SK-N-SH treated with all-trans-retinoic acid at 6 μM for 48 hours (cell line): ENCODE data around the gene ZXDC.

Experiments
- ATAC-seq: fragments of 200-7000 bp; cut with Tn5 transposase; 3 replicates; pipeline ENCODE4 v1.9.1; 2020; ENCODE audit warnings: mild to moderate bottlenecking, moderate library complexity
- ARNTL ChIP-seq: fragments of 450-650 bp; formaldehyde crosslinking; IDR thresholded peaks from 2 replicates; pipeline ENCODE4 v1.5.0; 2020; ENCODE audit warnings: low read depth, mild to moderate bottlenecking, moderate library complexity, borderline replicate concordance
- BACH2 ChIP-seq: fragments of 250-450 bp; sonication (Bioruptor Pico); IDR thresholded peaks from 2 replicates; pipeline ENCODE4 v1.9.0; 2021; ENCODE audit warnings: mild to moderate bottlenecking, borderline replicate concordance
- CREB5 ChIP-seq: fragments of 250-450 bp; sonication (Bioruptor Pico); IDR thresholded peaks from 2 replicates; pipeline ENCODE4 v1.5.1; 2020; ENCODE audit warnings: low read depth, mild to moderate bottlenecking, moderate library complexity
- CSDC2 ChIP-seq: fragments of 250-450 bp; sonication (Bioruptor Pico); IDR thresholded peaks from 2 replicates; pipeline ENCODE4 v1.5.0; 2020; ENCODE audit warnings: mild to moderate bottlenecking, moderate library complexity
- ESRRG ChIP-seq: fragments of 250-450 bp; sonication (Bioruptor Pico); IDR thresholded peaks from 2 replicates; pipeline ENCODE4 v1.6.1; 2021; ENCODE audit warnings: mild to moderate bottlenecking
- GLIS3 ChIP-seq: fragments of 250-450 bp; sonication (Bioruptor Pico); IDR thresholded peaks from 2 replicates; pipeline ENCODE4 v1.5.0; 2020; ENCODE audit warnings: mild to moderate bottlenecking, moderate library complexity
- ISL1 ChIP-seq: fragments of 250-450 bp; sonication (Bioruptor Pico); IDR thresholded peaks from 2 replicates; pipeline ENCODE4 v2.1.2; 2022; ENCODE audit warnings: mild to moderate bottlenecking, moderate library complexity
- OSR1 ChIP-seq: fragments of 250-450 bp; sonication (Bioruptor Pico); IDR thresholded peaks from 2 replicates; pipeline ENCODE4 v1.8.0; 2022; ENCODE audit warnings: moderate library complexity, mild to moderate bottlenecking, inconsistent platforms
- PATZ1 ChIP-seq: fragments of 250-450 bp; sonication (Bioruptor Pico); IDR thresholded peaks from 2 replicates; pipeline ENCODE4 v1.8.0; 2020; ENCODE audit warnings: mild to moderate bottlenecking, moderate library complexity, borderline replicate concordance
- POU6F1 ChIP-seq: fragments of 250-450 bp; sonication (Bioruptor Pico); IDR thresholded peaks from 2 replicates; pipeline ENCODE4 v1.8.0; 2021; ENCODE audit warnings: low read depth, mild to moderate bottlenecking, moderate library complexity, borderline replicate concordance
- PPARA ChIP-seq: fragments of 250-450 bp; sonication (Bioruptor Pico); IDR thresholded peaks from 2 replicates; pipeline ENCODE4 v1.5.0; 2020; ENCODE audit warnings: mild to moderate bottlenecking, borderline replicate concordance
- RARB ChIP-seq: fragments of 250-450 bp; sonication (Bioruptor Pico); IDR thresholded peaks from 2 replicates; pipeline ENCODE4 v1.8.0; 2021; ENCODE audit warnings: mild to moderate bottlenecking, moderate library complexity
- SNAI2 ChIP-seq: fragments of 250-450 bp; sonication (Bioruptor Pico); IDR thresholded peaks from 2 replicates; pipeline ENCODE4 v1.5.0; 2020; ENCODE audit warnings: mild to moderate bottlenecking, moderate library complexity
- TCF4 ChIP-seq: fragments of 250-450 bp; sonication (Bioruptor Pico); IDR thresholded peaks from 2 replicates; pipeline ENCODE4 v1.8.0; 2021; ENCODE audit warnings: mild to moderate bottlenecking, moderate library complexity, borderline replicate concordance
- TOX ChIP-seq: fragments of 250-450 bp; sonication (Bioruptor Pico); IDR thresholded peaks from 2 replicates; pipeline ENCODE4 v1.8.0; 2021; ENCODE audit warnings: mild to moderate bottlenecking, moderate library complexity, borderline replicate concordance
- ZC3H10 ChIP-seq: fragments of 250-450 bp; sonication (Bioruptor Pico); IDR thresholded peaks from 2 replicates; pipeline ENCODE4 v1.5.1; 2021; ENCODE audit warnings: mild to moderate bottlenecking, moderate library complexity
- ZFP3 ChIP-seq: fragments of 250-450 bp; sonication (Bioruptor Pico); IDR thresholded peaks from 2 replicates; pipeline ENCODE4 v1.5.0; 2020; ENCODE audit warnings: mild to moderate bottlenecking, moderate library complexity
- ZFP30 ChIP-seq: fragments of 450-650 bp; formaldehyde crosslinking; IDR thresholded peaks from 2 replicates; pipeline ENCODE4 v1.5.0; 2022; ENCODE audit warnings: mild to moderate bottlenecking, moderate library complexity
- ZNF565 ChIP-seq: fragments of 450-650 bp; formaldehyde crosslinking; conservative IDR thresholded peaks from 2 replicates; pipeline ENCODE4 v1.5.0; 2020; ENCODE audit warnings: low read depth, mild to moderate bottlenecking, moderate library complexity
- ZNF70 ChIP-seq: fragments of 450-650 bp; formaldehyde crosslinking; IDR thresholded peaks from 2 replicates; pipeline ENCODE4 v1.5.0; 2020; ENCODE audit warnings: mild to moderate bottlenecking, moderate library complexity
- ZNF8 ChIP-seq: fragments of 450-650 bp; formaldehyde crosslinking; IDR thresholded peaks from 2 replicates; pipeline ENCODE4 v1.5.0; 2020; ENCODE audit warnings: mild to moderate bottlenecking, moderate library complexity
- TF ChIP-seq, protein P1 (sequence below): fragments of 250-450 bp; sonication (Bioruptor Pico); IDR thresholded peaks from 2 replicates; pipeline ENCODE4 v1.5.1; 2021; ENCODE audit warnings: mild to moderate bottlenecking, moderate library complexity

Gene ZXDC

GRCh38 chr3:126491221-126492013 lies 15.7 kb upstream of the ZXDC start:
- TF ChIP-seq PPARA (CRISPR knock-in tag) (no peak), SNAI2 (CRISPR knock-in tag) (no peak), ZFP3 (CRISPR knock-in tag) (no peak), ZNF8 (CRISPR knock-in tag) (no peak), OSR1 (CRISPR knock-in tag) (no peak), BACH2 (no peak), ZNF565 (no peak), ZC3H10 (CRISPR knock-in tag) (no peak), GLIS3 (CRISPR knock-in tag) (no peak), CSDC2 (CRISPR knock-in tag) (no peak), ZFP30 (CRISPR knock-in tag) (no peak), ESRRG (CRISPR knock-in tag) (no peak)
- TF ChIP-seq, protein P1, sequence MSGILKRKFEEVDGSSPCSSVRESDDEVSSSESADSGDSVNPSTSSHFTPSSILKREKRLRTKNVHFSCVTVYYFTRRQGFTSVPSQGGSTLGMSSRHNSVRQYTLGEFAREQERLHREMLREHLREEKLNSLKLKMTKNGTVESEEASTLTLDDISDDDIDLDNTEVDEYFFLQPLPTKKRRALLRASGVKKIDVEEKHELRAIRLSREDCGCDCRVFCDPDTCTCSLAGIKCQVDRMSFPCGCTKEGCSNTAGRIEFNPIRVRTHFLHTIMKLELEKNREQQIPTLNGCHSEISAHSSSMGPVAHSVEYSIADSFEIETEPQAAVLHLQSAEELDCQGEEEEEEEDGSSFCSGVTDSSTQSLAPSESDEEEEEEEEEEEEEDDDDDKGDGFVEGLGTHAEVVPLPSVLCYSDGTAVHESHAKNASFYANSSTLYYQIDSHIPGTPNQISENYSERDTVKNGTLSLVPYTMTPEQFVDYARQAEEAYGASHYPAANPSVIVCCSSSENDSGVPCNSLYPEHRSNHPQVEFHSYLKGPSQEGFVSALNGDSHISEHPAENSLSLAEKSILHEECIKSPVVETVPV: no peak
- ATAC-seq: no peak

DNA sequence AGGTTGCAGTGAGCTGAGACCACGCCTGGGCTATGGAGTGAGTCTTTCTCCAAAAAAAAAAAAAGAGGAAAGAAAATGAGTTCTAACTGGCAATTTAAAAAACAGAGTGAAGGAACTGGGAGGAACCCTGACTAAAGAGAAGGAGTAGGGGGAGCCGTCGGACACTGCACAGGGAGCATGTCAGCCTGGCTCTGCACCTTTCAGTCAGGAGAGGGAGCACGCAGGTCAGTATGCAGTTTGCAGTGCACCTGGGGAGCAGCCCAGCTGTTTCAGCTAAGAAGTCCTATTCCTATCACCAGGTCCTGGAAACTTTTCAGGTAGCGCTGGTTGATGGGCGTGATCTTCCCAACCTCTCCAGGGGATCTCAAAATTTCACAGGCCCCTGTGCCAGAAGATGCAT lies 14.9 kb upstream of the ZXDC start:
- TF ChIP-seq BACH2: no peak
- no peak for TF ChIP-seq CREB5 (CRISPR knock-in tag)
- ATAC-seq: no peak

- TF ChIP-seq, protein P1: no peak
- TF ChIP-seq ISL1 (CRISPR knock-in tag) (no peak), GLIS3 (CRISPR knock-in tag) (no peak), ZFP30 (CRISPR knock-in tag) (no peak), RARB (no peak), PPARA (CRISPR knock-in tag) (no peak), ZC3H10 (CRISPR knock-in tag) (no peak), SNAI2 (CRISPR knock-in tag) (no peak), TCF4 (no peak)
- TF ChIP-seq, all 23 proteins: peak for 0
- no peak for ATAC-seq
Observed at GRCh38 chr3:126488886-126489569, 13.3 kb upstream of the ZXDC start.

- no peak for ATAC-seq
- no peak for TF ChIP-seq TOX (CRISPR knock-in tag)
- no peak for TF ChIP-seq OSR1 (CRISPR knock-in tag)
- no peak for TF ChIP-seq ISL1 (CRISPR knock-in tag)
Observed at GRCh38 chr3:126488185-126488584, 12.5 kb upstream of the ZXDC start.

DNA sequence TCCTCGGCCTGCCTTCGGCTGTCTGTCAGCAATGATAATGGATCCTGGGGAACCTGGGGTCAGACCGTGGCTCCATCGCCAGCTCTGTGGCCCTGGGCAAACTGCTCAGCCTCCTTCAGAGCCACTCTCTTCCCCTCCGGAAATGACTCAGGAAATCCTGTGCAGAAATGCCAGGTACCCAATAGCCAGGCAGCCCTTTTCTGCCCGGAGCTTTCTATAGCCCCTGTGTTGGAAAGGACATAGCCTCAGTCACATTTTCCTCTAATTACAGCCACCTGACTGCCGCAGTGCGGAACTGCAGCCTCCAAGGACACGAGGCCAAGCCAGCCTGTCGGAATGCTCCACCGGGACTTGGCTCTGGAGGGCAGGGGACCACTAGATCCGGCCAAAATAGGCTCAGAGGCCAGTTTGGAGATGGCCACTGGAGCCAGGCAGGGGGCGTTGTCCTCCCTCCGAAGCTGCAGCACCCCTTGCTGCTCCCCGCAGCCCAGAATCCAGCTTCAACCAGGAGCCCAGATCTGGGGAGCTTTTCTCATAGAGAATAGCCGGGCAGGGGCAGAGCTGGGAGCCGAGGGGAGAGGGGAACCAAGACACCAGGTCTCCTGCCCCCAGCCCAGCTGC lies 11.6 kb upstream of the ZXDC start:
- ATAC-seq: no peak
- TF ChIP-seq PATZ1 (CRISPR knock-in tag): no peak
- no peak for TF ChIP-seq ZNF8 (CRISPR knock-in tag)
- TF ChIP-seq ZFP3 (CRISPR knock-in tag): no peak
- no peak for TF ChIP-seq ZFP30 (CRISPR knock-in tag)
- no peak for TF ChIP-seq CSDC2 (CRISPR knock-in tag)
- TF ChIP-seq TOX (CRISPR knock-in tag): no peak
- TF ChIP-seq BACH2: no peak
- no peak for TF ChIP-seq ARNTL (CRISPR knock-in tag)
- TF ChIP-seq POU6F1 (CRISPR knock-in tag): no peak
- TF ChIP-seq ZNF70 (CRISPR knock-in tag): no peak
- TF ChIP-seq PPARA (CRISPR knock-in tag): no peak
- TF ChIP-seq CREB5 (CRISPR knock-in tag): no peak
- TF ChIP-seq OSR1 (CRISPR knock-in tag): no peak
- no peak for TF ChIP-seq TCF4
- TF ChIP-seq ISL1 (CRISPR knock-in tag): no peak
